Kidney tubule cell (primary cell): Measurements from ENCODE around the gene NAV2.
A peak's percentile ranks its signal among the peaks of the same experiment; 100 is the strongest.
"Not testable (repeated sequence)": the region's sequence is repeated elsewhere in the genome, so short reads cannot be mapped to it uniquely, and the experiment has no call there.

Source experiments
- DNase-seq: peaks from one replicate; pipeline ENCODE4 v3.0.0-alpha.2; 2018; ENCODE audit warnings: low spot score

The NAV2 gene

DNA sequence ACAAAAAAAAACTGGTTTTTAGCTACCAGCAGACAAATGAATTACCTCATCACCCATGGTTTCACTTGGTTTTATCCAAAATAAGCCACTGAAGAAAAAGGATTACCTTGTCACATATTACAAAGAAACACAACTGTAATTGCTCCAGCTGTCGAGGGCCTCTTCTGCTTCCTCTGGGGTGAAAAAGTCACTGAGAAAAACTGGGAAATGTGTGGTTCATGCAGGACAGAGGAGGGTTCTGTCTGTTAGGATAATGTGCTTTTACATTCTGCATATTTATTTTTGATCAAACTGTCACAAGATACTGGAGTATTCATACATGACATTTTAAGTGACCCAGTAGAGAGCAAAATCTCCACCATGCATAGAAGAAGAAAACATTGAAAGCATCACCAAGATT lies 211.7 kb downstream of the NAV2 start:
- no peak for DNase-seq

DNA sequence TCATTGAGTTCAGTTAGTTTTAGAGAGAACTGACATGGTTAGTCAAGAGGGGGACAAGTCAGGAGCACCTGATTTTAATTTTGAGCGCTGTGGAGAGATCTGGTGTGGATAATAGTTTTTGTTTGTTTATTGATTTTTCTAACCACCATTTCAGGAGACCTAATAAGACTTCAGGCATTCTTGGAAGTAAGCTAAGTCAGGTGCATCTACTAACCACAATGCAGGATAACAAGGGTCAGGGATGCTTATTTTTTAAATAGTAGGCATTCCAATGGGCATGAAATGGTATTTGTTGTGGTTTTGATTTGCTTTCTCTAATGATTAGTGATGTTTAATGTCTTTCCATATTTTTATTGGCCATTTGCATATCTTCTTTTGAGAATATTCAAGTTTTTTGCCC lies 212.1 kb downstream of the NAV2 start:
- DNase-seq, result no peak

DNA sequence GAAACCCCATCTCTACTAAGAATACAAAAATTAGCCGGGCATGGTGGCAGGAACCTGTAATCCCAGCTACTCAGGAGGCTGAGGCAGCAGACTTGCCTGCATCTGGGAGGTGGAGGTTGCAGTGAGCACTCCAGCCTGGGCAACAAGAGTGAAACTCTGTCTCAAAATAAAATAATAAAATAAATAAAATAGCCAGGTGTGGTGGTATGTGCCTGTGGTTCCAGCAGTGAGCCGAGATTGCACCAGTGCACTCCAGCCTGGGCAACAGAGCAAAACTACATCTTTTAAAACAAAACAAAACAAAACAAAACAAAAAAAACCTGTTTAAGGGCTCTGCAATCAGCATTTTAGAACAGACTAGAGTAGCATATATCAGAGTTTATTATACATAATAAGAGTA lies 214.8 kb downstream of the NAV2 start:
- DNase-seq, result not testable (repeated sequence)

- DNase-seq, result peak; percentile 44
These were observed 216.5 kb downstream of the NAV2 start for GRCh38 chr11:19929147-19929546.

DNA sequence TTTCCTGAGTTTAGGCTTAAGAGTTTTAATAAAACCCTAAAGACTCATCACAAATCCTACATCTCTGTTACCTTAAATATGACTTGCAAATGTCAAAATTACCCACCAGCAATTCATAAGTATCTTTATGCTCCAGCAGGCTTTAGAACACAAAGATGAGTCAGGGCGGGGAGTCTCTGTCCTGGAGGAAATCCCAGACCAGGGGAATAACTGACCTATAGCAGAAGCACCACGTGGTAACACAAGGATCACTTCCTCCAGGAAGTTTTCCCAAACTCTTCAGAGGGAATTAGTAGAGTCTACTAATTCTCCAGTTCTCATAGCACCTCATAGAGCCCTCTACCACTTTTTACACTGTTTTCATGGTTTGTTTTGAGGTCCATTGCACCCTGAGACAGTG lies 217.0 kb downstream of the NAV2 start:
- peak; percentile 75 for DNase-seq

- DNase-seq, result no peak
These were observed 218.6 kb downstream of the NAV2 start for GRCh38 chr11:19931141-19931770.

GRCh38 chr11:19931771-19932369 lies 219.2 kb downstream of the NAV2 start:
- no peak for DNase-seq

GRCh38 chr11:19933132-19933735 lies 220.6 kb downstream of the NAV2 start:
- DNase-seq, result no peak

DNA sequence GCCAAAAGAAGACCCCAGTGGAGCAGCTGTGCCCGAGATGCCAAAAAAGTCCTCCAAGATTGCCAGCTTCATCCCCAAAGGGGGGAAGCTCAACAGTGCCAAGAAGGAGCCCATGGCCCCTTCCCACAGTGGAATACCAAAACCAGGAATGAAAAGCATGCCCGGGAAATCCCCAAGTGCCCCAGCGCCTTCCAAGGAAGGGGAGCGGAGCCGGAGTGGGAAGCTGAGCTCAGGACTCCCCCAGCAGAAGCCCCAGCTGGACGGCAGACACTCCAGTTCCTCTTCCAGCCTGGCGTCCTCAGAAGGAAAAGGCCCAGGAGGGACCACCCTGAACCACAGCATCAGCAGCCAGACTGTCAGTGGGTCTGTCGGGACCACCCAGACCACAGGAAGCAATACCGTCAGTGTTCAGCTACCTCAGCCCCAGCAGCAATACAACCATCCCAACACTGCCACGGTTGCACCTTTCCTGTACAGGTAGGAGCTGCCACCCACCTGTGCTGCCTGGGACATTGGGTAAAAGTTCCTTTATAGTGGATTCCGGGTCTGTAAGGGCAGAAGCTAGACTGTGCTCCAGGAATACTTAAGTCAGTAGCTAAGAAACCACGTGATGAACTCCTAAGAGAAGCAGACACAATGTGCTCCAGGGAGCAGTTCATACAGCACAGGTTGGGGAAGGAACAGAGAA lies 221.3 kb downstream of the NAV2 start:
- no peak for DNase-seq

GRCh38 chr11:19934828-19935259 lies 222.2 kb downstream of the NAV2 start:
- DNase-seq, result no peak

DNA sequence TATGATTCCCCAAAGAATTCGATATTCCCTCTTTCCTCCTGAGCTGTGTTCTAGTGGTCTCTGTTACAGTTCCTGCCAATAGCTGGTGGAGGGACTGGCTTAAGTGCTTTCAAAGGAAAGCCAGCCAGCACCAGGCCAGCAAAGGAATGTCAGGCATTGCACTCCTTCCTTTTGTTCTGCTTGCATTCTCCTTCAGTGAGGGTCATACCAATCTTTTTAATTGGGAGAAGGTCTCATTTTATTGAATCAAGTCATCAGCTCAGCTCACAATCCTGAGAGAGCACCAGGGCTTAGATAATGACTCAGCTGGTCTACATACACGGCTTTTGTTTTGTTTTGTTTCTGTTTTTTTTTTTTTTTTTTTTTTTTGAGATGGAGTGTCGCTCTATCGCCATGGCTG lies 222.9 kb downstream of the NAV2 start:
- peak; percentile 58 for DNase-seq

GRCh38 chr11:19936461-19936860 lies 223.8 kb downstream of the NAV2 start:
- DNase-seq, result no peak

GRCh38 chr11:19938169-19938856 lies 225.7 kb downstream of the NAV2 start:
- DNase-seq, result peak; percentile 56

DNA sequence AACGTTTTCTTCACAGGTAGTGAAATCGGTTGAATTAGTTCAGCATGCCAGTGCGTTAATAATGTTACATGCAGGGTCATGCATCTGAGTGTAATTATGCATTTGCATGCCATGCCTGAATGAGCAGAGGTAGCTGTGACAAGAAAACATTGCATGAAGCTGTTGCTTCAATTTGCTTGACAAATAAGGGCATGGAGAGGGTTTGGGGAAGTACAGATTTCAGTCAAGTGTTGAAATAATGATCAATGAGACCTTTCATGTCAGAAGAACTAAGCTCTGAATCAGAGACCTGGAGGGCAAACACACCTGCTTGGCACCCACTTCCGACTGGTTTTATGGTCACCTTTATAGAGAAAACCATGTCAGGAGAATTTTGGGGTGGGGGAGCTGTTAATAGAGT lies 226.2 kb downstream of the NAV2 start:
- peak; percentile 45 for DNase-seq

DNA sequence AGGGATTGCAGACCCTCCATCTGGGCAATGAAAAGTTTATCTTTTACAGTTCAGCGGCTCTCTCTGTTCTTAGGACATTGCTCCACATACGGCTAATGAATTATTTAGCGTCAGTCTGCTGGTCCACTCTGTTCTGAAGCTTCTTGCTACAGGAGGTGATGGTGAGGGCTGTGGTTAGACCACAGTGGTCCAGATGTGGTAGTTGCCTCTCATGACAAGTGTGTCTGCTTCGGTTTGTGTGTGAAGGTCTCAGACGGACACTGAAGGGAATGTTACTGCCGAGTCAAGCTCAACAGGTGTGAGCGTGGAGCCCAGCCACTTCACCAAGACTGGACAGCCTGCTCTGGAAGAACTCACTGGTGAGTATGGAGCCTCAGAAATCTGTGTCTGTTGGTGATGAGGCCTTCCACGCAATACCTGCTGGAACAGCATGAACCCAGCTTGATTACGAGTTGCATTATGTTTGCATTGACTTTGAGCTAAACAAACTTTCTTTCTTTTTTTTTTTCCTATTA lies 226.8 kb downstream of the NAV2 start:
- DNase-seq, result no peak

DNA sequence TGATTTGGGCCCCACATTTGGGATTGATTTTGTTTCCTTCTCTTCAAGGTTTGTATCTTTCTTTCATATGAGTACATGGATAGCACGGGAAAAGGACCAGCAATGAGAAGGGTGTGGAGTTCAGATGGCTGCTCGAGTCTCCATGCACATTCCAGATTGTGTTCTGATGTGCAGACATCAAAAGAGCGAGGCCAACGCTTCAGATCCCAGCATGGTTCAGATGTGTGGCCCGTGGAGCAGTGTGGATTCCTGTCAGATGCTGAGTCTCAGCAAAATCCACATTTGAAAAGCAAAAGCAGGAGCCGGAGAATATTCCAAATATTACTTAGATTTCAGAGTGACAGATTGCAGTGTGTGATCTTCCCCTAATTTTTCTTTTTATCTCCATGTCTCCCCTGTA lies 228.2 kb downstream of the NAV2 start:
- no peak for DNase-seq

DNA sequence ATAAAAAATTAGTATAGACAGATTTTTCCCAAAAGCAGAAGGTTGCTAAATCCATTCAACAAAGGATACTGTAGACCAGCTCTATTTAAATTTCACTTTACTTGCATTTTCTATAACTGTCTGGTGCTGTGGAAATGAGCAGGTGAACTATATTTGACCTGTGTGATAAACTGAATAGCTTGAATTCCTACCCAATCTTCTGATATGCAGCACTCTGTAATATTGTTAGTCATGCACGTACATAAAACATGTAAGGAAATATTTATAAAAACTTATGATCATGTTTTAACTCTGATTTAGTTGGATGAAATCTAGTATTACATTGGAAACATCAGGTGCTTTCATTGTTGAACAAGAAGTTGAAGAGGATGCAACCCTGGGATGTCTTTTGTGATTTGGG lies 234.0 kb downstream of the NAV2 start:
- DNase-seq, result no peak

GRCh38 chr11:19947537-19948114 lies 235.0 kb downstream of the NAV2 start:
- DNase-seq, result no peak

- no peak for DNase-seq
These were observed 237.0 kb downstream of the NAV2 start for GRCh38 chr11:19949606-19950005.

DNA sequence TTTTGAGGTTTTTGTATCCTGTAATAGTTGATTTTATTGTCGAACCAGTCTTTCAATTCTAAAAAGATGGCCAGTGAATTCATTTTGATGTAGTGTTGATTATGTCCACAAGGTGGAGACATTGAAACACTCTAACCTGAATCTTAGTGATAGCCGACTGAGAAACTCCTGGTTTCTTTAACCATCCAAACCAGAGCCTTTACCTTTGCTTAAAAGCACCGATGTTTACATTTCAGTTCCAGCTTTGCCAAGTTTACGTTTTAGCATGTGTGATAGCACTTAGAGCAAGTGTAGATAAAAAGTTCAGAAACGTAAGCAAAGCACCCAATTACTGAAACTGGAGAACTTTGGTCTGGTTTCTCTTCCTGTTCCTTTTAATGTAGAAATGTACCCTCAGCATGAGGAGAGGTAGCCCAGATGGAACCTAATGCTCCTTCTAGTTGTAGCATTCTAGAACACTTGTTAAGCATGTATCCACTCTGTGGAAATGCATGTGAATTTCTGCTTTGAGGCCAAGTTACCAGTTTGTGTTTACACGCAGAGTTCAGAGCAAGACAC lies 239.0 kb downstream of the NAV2 start:
- peak; percentile 62 for DNase-seq

DNA sequence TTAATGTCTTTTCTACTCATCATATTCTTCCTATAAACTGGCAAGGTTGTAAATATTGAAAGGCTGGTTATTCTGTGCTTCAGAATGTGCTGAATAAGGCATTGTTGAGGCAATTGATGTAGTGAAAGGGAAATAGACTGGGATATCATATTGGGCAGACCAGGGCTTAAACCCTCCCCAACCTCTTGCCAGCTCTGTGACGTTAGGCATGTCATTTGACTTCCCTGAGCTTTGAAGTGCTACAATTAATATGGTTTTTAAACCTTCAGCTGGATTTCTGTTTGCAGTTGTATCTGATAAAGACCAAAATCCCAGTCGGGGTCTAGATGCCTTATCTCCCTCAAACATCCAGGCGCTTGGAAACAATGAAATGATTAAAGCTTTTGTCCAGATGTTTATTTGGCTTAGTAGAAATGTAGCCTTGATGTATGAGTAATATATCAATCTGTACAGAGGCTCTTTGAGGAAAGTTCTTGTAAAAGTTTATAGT lies 239.5 kb downstream of the NAV2 start:
- no peak for DNase-seq
